ENCODE results near the gene CHEK1. TPM values are rescaled to one million over a fixed set of nuclear protein-coding genes. Genes with fewer than 3 reads are reported as not detected.

Gene CHEK1
- total and polyA plus RNA-seq, 2 of the 4 experiments (the other 2 are of a cell fraction): 16.0 to 22.6 TPM

DNA sequence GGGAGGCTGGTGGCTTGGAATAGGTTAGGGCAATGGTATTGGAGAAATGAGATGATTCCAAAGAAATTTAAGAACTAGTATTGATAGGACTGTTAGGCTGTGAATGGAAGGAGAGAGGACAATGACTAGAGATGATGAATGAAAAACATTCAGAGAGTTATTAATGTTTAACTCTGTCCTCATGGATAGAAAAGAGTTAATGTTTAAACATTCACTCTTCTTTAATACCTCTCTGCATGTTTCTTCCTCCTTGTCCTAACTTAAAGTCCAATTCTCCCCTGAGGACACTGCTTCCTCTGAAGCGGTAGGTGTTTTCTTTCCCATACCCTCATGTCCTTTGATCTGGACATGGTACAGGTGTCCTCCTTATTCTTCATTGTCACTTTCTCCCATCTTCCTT, 13.4 kb downstream of the CHEK1 start:
- no peak overlapping the region for H2BK5ac ChIP-seq (ENCODE audit: low read depth, low read length, poor library complexity, severe bottlenecking)
- H3K23ac ChIP-seq (ENCODE audit: low read depth, low read length): no peak overlapping the region
- no peak overlapping the region for H3K27ac ChIP-seq (ENCODE audit: insufficient read depth, low read length)
- TF ChIP-seq, protein P1, sequence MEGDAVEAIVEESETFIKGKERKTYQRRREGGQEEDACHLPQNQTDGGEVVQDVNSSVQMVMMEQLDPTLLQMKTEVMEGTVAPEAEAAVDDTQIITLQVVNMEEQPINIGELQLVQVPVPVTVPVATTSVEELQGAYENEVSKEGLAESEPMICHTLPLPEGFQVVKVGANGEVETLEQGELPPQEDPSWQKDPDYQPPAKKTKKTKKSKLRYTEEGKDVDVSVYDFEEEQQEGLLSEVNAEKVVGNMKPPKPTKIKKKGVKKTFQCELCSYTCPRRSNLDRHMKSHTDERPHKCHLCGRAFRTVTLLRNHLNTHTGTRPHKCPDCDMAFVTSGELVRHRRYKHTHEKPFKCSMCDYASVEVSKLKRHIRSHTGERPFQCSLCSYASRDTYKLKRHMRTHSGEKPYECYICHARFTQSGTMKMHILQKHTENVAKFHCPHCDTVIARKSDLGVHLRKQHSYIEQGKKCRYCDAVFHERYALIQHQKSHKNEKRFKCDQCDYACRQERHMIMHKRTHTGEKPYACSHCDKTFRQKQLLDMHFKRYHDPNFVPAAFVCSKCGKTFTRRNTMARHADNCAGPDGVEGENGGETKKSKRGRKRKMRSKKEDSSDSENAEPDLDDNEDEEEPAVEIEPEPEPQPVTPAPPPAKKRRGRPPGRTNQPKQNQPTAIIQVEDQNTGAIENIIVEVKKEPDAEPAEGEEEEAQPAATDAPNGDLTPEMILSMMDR (conservative IDR thresholded peaks at IDR 0.05; ENCODE audit: low read depth, low read length): no peak
- no peak for TF ChIP-seq POLR2A (IDR thresholded peaks at IDR 0.05; ENCODE audit: low read depth, low read length)
- H3K4me1 ChIP-seq (ENCODE audit: control insufficient read depth, insufficient read depth, low read length): no peaks in the 10 kb centered on the region
- H3K4ac ChIP-seq (ENCODE audit: low read depth, low read length): no peak overlapping the region
- H2AK9ac ChIP-seq (replicated peaks; ENCODE audit: low read depth, low read length, poor library complexity): no peak overlapping the region
- H4K91ac ChIP-seq (ENCODE audit: insufficient read depth, low read depth, low read length): no peak overlapping the region
- no peak overlapping the region for H2AK5ac ChIP-seq (ENCODE audit: low read depth, low read length)
- H3K56ac ChIP-seq (ENCODE audit: extremely low read depth, insufficient read depth, low read length): no peak overlapping the region
- H2BK120ac ChIP-seq (ENCODE audit: low read depth, low read length): no peak overlapping the region
- ATAC-seq (ENCODE audit: low read depth) (no peak), DNase-seq (no peak)
- H3K4me2 ChIP-seq (ENCODE audit: low read depth, low read length): no peak overlapping the region
- no TSS peak for BruUV-seq (replicated peaks)
- WGBS, 2 experiments (ENCODE audit: extremely low coverage in 2 of 2, insufficient read length in 1 of 2): 88% methylated on average over 1 of the region's 1 CpG; no CpG with 5 or more reads in 1 of the 2 experiments
- intact Hi-C loops (cut with micrococcal nuclease) (no loop called here), dilution Hi-C loops (cut with HindIII; ENCODE audit: low sequenced_read_pairs, unreplicated experiment) (no loop called here), in situ Hi-C loops (cut with MboI; ENCODE audit: low sequenced_read_pairs) (no loop called here)
- ChIA-PET POLR2A (ENCODE audit: unreplicated experiment) (no interaction called here), CTCF (no interaction called here)
- no peaks in the 10 kb centered on the region for H3K9me3 ChIP-seq (ENCODE audit: control insufficient read depth, insufficient read depth, low read length)
- peaks cover 0 to 5% of the 10 kb centered on the region in 2 experiments; a peak in 3 of 4 replicates for H3K79me1 ChIP-seq (ENCODE audit: low read depth in 1 of 2, low read length in 2 of 2)
- no peak overlapping the region for H2BK15ac ChIP-seq (ENCODE audit: low read depth, low read length)
- H3K18ac ChIP-seq (ENCODE audit: low read depth, low read length): no peak overlapping the region
- H4K5ac ChIP-seq (ENCODE audit: low read depth, low read length): no peak overlapping the region
- H3K14ac ChIP-seq (replicated peaks; ENCODE audit: low read depth, low read length): no peak overlapping the region
- no peak overlapping the region for H2AFZ ChIP-seq (replicated peaks; ENCODE audit: low read length, poor library complexity)
- no peak overlapping the region for H2BK20ac ChIP-seq (ENCODE audit: low read depth, low read length)
- no peak overlapping the region for H3K9ac ChIP-seq (ENCODE audit: low read depth, low read length)
- H3K4me3 ChIP-seq (ENCODE audit: insufficient read depth, low read depth, low read length): no peak overlapping the region
- H3K9me1 ChIP-seq (ENCODE audit: insufficient read depth, low read length): no peaks in the 10 kb centered on the region
- no peak overlapping the region for H4K8ac ChIP-seq (ENCODE audit: low read depth in 2 of 2, low read length in 2 of 2)
- H4K20me1 ChIP-seq (ENCODE audit: insufficient read depth, low read length): no peaks in the 10 kb centered on the region
- H3K27me3 ChIP-seq (ENCODE audit: control insufficient read depth, insufficient read depth, low read length): no peaks in the 10 kb centered on the region
- peaks cover 16% of the 10 kb centered on the region for H3K36me3 ChIP-seq (ENCODE audit: control insufficient read depth, insufficient read depth, low read length)

All from IMR-90 (cell line).